ENCODE data around the gene HES1. TPM values are rescaled to one million over a fixed set of nuclear protein-coding genes. Genes with fewer than 3 reads are reported as not detected.

HES1 gene
- total RNA-seq, 1 donor from 2014 or later: 142 TPM

DNA sequence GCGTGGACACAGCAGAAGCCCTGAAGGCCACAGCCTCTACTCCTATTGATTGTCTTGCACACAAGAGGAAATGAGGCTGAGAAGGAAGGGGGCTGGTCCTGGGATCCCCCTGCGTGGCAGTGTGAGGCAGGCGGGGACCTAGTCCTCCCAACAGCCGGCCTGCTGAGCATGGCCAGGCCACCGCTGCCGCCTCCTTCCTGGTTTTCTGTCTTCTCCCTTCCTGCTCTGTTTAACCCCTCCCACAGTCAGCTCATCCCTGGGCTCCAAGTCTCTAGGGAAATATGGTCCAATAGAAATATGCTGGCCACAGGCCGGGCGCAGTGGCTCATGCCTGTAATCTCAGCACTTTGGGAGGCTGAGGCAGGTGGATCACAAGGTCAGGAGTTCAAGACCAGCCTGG lies 42.1 kb upstream of the HES1 start:
- Mint-ChIP-seq H3K4me1 (ENCODE audit: low read depth) (peaks cover 37% of the 10 kb centered on the region), H3K27me3 (no peaks in the 10 kb centered on the region), H3K9me3 (ENCODE audit: low read depth) (no peaks in the 10 kb centered on the region), H3K4me3 (ENCODE audit: low read depth) (no peak overlapping the region), H3K36me3 (ENCODE audit: insufficient read depth) (no peaks in the 10 kb centered on the region), H3K27ac (no peak overlapping the region)
- no peak for DNase-seq (ENCODE audit: low spot score, unreplicated experiment)
- TF ChIP-seq, protein P1, sequence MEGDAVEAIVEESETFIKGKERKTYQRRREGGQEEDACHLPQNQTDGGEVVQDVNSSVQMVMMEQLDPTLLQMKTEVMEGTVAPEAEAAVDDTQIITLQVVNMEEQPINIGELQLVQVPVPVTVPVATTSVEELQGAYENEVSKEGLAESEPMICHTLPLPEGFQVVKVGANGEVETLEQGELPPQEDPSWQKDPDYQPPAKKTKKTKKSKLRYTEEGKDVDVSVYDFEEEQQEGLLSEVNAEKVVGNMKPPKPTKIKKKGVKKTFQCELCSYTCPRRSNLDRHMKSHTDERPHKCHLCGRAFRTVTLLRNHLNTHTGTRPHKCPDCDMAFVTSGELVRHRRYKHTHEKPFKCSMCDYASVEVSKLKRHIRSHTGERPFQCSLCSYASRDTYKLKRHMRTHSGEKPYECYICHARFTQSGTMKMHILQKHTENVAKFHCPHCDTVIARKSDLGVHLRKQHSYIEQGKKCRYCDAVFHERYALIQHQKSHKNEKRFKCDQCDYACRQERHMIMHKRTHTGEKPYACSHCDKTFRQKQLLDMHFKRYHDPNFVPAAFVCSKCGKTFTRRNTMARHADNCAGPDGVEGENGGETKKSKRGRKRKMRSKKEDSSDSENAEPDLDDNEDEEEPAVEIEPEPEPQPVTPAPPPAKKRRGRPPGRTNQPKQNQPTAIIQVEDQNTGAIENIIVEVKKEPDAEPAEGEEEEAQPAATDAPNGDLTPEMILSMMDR (IDR thresholded peaks at IDR 0.05; ENCODE audit: unreplicated experiment): no peak

DNA sequence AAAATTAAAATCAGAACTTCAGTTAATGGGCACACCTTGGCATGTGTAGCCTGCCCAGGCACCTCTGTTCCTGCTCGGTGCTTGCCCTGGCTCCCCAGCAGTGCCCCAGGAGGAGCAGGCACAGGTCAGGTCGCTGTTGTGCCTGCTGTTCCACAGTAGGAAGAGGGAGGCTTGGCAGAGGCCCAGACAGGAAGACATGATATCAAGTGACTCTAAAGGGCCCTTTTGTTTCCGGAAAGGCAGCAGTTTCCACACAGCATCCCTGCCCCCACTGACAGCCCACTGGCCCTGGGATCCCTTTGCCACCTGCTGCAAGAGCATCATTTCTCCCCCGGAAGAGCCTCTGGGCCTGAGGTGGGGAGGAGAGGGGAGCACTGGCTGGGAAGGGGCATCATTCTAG lies 40.5 kb upstream of the HES1 start:
- Mint-ChIP-seq H3K27ac (no peak overlapping the region), H3K4me1 (ENCODE audit: low read depth) (peaks cover 40% of the 10 kb centered on the region)

DNA sequence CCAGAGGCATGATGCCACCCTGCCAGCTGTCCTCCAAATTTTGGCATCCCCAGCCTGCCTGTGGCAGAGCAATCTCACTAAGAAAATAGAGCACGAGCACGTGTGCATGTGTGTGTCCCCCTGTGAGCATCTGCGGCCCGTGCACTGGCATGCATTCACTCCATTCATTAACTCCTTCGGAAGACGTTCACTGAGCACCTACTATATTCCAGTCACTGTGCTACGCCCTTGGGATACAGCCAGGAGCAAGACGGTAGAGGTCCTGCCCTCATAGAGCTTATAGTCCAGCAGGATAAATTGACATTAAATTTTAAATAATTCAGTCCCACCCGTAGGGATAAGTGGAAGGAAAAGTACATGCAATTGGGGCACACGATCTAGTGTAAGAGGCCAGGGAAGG lies 40.0 kb upstream of the HES1 start:
- no peak overlapping the region for H3K4me3 Mint-ChIP-seq (ENCODE audit: low read depth)
- H3K27me3 Mint-ChIP-seq: no peaks in the 10 kb centered on the region
- TF ChIP-seq, protein P1 (IDR thresholded peaks at IDR 0.05; ENCODE audit: unreplicated experiment): no peak
- H3K4me1 Mint-ChIP-seq (ENCODE audit: low read depth): peaks cover 43% of the 10 kb centered on the region
- H3K27ac Mint-ChIP-seq: no peak overlapping the region
- H3K9me3 Mint-ChIP-seq (ENCODE audit: low read depth): no peaks in the 10 kb centered on the region
- H3K36me3 Mint-ChIP-seq (ENCODE audit: insufficient read depth): no peaks in the 10 kb centered on the region
- no peak for DNase-seq (ENCODE audit: low spot score, unreplicated experiment)

More for the DNA sequence above, 40.5 kb upstream of the HES1 start:
- no peak for DNase-seq (ENCODE audit: low spot score, unreplicated experiment)
- Mint-ChIP-seq H3K4me3 (ENCODE audit: low read depth) (no peak overlapping the region), H3K27me3 (no peaks in the 10 kb centered on the region), H3K36me3 (ENCODE audit: insufficient read depth) (no peaks in the 10 kb centered on the region), H3K9me3 (ENCODE audit: low read depth) (no peaks in the 10 kb centered on the region)
- TF ChIP-seq, protein P1 (IDR thresholded peaks at IDR 0.05; ENCODE audit: unreplicated experiment): no peak

DNA sequence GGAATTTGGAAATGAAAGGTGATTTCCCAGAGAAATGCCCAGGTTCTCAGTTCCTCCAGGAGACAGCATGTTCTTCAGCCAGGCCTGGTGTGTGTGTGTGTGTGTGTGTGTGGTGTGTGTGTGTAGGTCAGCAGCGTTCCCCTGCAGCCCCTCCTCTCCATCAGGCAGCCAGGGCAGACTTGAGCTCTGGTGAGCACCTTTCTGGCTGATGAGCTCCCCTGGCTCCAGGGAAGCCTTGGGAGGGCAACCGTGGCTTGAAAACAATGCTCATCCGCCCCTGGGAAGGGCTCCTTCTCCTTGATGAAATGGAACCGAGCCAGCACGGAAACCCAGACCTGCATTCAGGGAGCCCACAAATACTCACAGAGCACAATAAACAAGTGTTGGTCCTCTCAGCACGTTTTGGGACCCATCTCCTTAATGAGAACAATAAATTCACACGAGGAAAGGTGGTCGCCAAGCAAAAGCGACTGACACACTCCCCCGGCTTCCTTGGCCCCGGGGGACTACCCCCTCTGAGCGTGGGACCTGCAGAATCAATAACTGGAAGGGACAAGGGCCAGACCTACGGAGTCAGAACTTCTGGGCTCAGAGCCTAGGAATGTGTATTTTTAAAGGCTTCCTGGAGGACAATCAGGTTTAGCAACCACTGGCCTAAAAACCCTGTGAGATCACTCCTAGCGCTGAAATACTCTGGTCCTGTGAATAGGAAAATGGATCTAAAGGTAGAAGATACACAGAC lies 38.6 kb upstream of the HES1 start:
- H3K27ac Mint-ChIP-seq: no peak overlapping the region
- no peak overlapping the region for H3K4me3 Mint-ChIP-seq (ENCODE audit: low read depth)
- H3K4me1 Mint-ChIP-seq (ENCODE audit: low read depth): peaks cover 45% of the 10 kb centered on the region

DNA sequence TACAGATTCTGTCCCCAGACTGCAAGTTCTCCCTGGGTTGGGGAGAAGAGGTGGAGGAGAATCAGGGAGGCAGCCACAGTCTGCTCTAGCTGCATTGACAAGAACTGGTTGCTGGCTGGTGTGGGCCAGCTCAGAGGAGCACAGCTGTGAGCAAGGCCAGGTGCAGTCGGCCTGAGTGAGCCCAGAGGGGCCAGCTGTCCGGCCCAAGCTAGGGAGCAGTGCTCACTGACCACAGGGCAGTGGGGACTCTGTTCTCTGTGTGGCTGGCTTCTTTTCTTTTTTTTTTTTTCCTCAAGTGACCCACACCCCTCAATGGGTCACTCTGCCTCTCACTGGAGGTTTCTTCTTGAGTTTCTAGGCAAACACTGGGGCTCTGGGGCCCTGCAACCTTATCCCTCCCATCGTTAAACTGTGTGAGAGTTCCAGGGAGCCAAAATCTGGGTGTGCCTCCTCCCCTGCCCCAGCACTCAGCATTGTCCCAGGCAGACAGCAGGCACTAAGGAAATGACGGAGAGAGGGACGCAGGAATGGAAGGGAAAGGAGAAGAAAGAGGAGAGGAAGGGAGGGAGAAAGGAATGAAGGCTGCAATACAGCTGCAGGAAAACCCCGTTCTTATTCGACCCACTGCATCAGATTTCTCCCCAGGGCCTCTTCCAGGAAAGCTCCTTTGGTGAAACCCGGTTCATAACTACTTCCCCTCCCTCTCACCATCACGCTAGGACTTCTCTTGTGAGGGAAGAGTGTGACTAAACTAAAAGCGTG lies 37.7 kb upstream of the HES1 start:
- peak overlapping the region; percentile 88 for H3K27ac Mint-ChIP-seq
- no peaks in the 10 kb centered on the region for H3K9me3 Mint-ChIP-seq (ENCODE audit: low read depth)
- no peaks in the 10 kb centered on the region for H3K36me3 Mint-ChIP-seq (ENCODE audit: insufficient read depth)
- H3K27me3 Mint-ChIP-seq: no peaks in the 10 kb centered on the region
- H3K4me1 Mint-ChIP-seq (ENCODE audit: low read depth): peaks cover 40% of the 10 kb centered on the region
- TF ChIP-seq, protein P1 (IDR thresholded peaks at IDR 0.05; ENCODE audit: unreplicated experiment): no peak
- DNase-seq (ENCODE audit: low spot score, unreplicated experiment): no peak
- no peak overlapping the region for H3K4me3 Mint-ChIP-seq (ENCODE audit: low read depth)

More for the DNA sequence above, 38.6 kb upstream of the HES1 start:
- no peaks in the 10 kb centered on the region for H3K27me3 Mint-ChIP-seq
- TF ChIP-seq, protein P1 (IDR thresholded peaks at IDR 0.05; ENCODE audit: unreplicated experiment): no peak
- no peaks in the 10 kb centered on the region for H3K9me3 Mint-ChIP-seq (ENCODE audit: low read depth)
- H3K36me3 Mint-ChIP-seq (ENCODE audit: insufficient read depth): no peaks in the 10 kb centered on the region
- DNase-seq (ENCODE audit: low spot score, unreplicated experiment): no peak

Measured in progenitor cell of endocrine pancreas (in vitro differentiated cells).